ENCODE measurements around the gene BCLAF1.
A peak's percentile ranks its signal among the peaks of the same experiment; 100 is the strongest.

Gene BCLAF1, protein sequence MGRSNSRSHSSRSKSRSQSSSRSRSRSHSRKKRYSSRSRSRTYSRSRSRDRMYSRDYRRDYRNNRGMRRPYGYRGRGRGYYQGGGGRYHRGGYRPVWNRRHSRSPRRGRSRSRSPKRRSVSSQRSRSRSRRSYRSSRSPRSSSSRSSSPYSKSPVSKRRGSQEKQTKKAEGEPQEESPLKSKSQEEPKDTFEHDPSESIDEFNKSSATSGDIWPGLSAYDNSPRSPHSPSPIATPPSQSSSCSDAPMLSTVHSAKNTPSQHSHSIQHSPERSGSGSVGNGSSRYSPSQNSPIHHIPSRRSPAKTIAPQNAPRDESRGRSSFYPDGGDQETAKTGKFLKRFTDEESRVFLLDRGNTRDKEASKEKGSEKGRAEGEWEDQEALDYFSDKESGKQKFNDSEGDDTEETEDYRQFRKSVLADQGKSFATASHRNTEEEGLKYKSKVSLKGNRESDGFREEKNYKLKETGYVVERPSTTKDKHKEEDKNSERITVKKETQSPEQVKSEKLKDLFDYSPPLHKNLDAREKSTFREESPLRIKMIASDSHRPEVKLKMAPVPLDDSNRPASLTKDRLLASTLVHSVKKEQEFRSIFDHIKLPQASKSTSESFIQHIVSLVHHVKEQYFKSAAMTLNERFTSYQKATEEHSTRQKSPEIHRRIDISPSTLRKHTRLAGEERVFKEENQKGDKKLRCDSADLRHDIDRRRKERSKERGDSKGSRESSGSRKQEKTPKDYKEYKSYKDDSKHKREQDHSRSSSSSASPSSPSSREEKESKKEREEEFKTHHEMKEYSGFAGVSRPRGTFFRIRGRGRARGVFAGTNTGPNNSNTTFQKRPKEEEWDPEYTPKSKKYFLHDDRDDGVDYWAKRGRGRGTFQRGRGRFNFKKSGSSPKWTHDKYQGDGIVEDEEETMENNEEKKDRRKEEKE

DNA sequence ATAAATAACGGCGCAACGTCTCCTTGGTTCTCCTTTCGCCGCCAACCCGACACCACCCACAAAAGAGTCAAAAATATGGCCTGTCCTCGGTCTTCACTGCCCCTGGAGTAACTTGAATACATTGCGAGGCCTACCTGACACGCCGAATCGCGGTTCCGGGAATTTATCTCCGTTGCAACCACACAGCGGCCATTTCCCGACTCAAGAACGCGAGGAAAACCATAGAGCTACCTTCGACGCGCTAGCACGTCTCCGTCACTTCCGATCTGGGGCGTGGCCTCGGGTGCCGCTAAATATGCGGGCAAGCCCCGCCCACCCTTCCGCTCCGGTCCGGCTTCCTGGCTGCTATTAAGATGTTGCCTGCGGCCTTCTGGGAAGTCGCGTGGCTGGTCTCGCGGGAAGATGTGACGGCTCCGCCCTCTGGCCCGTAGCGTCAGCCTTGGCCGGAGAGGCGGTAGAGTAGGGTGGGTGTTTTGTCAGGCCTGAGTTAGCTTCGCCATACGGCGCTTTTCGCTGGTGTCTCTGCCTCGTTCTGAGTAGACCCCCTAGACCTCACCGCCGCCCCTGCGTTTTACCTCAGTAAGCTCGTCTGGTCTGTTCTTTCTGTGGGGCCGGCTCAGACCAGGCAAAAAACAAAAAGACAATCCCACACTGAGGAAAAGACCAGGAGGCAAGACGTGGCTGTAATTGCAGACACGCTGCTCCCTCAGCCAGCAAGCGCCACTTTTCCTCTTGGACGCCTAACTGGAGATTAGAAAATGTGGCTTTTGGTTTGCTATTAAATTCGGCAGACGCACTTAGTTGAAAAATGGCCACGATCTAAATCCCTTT is at the start of gene BCLAF1:
TSS of gene BCLAF1 (minus strand) at position 268 of the 831 bp plus-strand sequence. CDS start 9,980 bp downstream, outside the sequence.
- Mint-ChIP-seq H3K36me3 (ENCODE audit: low read depth) (peaks cover 25% of the 10 kb centered on the region), H3K27me3 (ENCODE audit: low read depth) (no peaks in the 10 kb centered on the region), H3K9me3 (no peaks in the 10 kb centered on the region), H3K4me3 (peak within 1 kb of the TSS; percentile 99), H3K4me1 (ENCODE audit: low read depth) (peaks cover 38% of the 10 kb centered on the region), H3K27ac (peak within 1 kb of the TSS; percentile 100)

DNA sequence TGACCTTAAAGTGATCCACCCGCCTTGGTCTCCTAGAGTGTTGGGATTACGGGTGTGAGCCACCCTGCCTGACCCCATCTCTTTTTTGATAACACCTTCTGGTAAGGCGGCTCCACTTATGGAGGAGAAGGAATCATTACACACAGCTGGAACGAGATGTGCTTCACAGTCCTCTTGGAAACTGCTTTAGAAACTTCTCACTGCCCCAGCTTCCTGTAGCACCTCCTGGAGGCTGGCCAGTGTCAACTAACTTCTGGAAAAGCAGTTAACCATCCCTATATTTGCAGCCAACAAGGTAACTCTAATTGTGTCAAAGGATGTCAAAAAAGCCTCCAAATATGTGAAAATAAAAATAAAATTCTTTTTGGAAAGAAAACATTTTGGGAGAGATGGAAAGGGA is 48.8 kb upstream of the BCLAF1 start:
- no peaks in the 10 kb centered on the region for H3K4me1 Mint-ChIP-seq (ENCODE audit: low read depth)
- no peak overlapping the region for H3K4me3 Mint-ChIP-seq
- H3K9me3 Mint-ChIP-seq: no peaks in the 10 kb centered on the region
- H3K27me3 Mint-ChIP-seq (ENCODE audit: low read depth): peaks cover 7% of the 10 kb centered on the region
- H3K36me3 Mint-ChIP-seq (ENCODE audit: low read depth): no peaks in the 10 kb centered on the region
- no peak overlapping the region for H3K27ac Mint-ChIP-seq

DNA sequence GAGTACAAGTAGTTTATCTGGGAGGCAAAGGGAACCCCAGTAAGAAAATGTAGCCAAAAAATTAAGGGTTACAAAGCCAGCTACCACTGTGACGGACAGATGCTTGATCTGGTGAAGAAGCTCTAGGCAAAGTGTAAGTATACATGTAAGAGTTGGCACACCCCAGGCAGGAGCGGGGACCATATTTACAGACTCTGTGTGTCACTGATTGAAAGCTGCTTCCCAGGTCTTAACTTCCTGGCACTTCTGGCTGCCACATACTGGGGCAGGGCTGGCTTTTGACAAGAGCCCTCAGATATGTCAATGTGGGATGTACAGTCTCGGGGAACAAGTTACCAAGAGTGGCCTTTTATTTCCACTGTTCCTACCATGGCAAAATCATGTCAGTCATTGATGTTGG is 48.0 kb upstream of the BCLAF1 start:
- H3K27me3 Mint-ChIP-seq (ENCODE audit: low read depth): peaks cover 7% of the 10 kb centered on the region
- no peaks in the 10 kb centered on the region for H3K36me3 Mint-ChIP-seq (ENCODE audit: low read depth)
- no peak overlapping the region for H3K27ac Mint-ChIP-seq
- no peak overlapping the region for H3K4me3 Mint-ChIP-seq
- no peaks in the 10 kb centered on the region for H3K9me3 Mint-ChIP-seq
- H3K4me1 Mint-ChIP-seq (ENCODE audit: low read depth): no peaks in the 10 kb centered on the region

DNA sequence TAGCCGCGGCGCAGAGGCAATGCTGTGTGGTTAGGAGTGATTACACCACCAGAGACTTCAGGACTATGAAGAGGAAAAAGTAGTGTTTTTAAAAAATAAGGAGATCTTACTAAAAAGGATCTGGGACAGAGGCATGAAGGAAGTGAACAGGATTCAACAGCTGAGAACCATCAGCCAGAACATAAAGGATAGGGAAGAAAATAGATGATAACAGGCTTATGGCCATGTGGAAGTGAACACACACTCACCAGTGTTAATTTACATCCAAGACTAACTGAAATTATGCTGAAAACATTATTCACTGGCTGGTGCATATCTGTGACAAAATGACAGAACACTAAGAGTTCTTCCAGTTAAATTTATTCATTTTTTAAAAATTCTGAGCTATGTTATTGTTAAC is 47.5 kb upstream of the BCLAF1 start:
- H3K27me3 Mint-ChIP-seq (ENCODE audit: low read depth): peaks cover 7% of the 10 kb centered on the region
- H3K9me3 Mint-ChIP-seq: no peaks in the 10 kb centered on the region
- no peak overlapping the region for H3K4me3 Mint-ChIP-seq
- H3K4me1 Mint-ChIP-seq (ENCODE audit: low read depth): no peaks in the 10 kb centered on the region
- no peak overlapping the region for H3K27ac Mint-ChIP-seq
- H3K36me3 Mint-ChIP-seq (ENCODE audit: low read depth): no peaks in the 10 kb centered on the region

DNA sequence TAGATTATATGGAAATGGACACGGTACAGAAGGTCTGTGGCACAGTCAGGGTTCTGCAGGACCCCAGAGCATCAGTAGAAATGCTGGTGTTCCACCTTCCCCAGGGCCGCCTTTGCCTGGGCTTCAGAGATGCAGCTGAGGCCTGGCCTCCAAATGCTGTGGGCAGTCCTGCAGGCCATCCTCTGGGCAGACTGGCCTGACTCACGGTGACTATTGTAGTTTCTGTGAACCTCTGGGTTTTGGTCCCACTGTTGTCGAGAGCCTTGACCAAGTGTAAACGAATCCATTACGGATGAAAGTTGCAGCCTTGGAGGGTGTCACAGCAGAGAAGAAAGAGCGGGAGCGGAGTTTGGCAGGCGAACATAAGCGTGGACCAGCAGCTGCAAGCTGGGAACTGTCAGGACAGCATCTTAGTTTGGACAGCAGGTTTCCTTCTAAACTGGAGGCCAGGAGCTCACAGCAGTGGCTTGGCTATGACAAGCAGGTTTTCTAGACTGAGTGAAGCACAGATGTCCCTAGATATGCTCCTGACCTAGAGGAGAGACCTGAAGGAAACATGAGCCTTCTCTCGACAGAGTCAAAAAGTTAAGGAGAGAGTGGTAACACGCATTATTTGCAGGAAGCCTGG is 46.2 kb upstream of the BCLAF1 start:
- H3K27me3 Mint-ChIP-seq (ENCODE audit: low read depth): peaks cover 3% of the 10 kb centered on the region
- no peaks in the 10 kb centered on the region for H3K36me3 Mint-ChIP-seq (ENCODE audit: low read depth)
- H3K4me3 Mint-ChIP-seq: no peak overlapping the region
- H3K9me3 Mint-ChIP-seq: no peaks in the 10 kb centered on the region
- H3K4me1 Mint-ChIP-seq (ENCODE audit: low read depth): no peaks in the 10 kb centered on the region
- no peak overlapping the region for H3K27ac Mint-ChIP-seq

DNA sequence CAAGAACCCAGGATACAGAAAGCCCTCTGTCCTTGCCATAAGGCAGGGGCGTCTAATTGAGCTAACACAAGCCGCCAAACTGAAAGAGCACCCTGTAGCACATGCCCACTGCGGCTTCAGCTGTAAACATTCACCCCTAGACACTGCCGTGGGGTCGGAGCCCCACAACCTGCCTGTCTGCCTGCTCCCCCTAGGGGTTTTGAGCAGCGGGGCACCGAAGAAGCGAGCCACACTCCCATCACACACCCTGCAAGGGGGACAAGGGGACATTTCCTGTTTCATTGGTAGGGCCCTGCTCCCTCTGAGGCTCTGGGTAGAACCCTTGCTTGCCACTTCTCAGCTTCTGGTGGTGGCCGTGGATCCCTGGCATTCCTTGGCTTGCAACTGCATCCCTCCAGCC is 45.2 kb upstream of the BCLAF1 start:
- no peaks in the 10 kb centered on the region for H3K36me3 Mint-ChIP-seq (ENCODE audit: low read depth)

DNA sequence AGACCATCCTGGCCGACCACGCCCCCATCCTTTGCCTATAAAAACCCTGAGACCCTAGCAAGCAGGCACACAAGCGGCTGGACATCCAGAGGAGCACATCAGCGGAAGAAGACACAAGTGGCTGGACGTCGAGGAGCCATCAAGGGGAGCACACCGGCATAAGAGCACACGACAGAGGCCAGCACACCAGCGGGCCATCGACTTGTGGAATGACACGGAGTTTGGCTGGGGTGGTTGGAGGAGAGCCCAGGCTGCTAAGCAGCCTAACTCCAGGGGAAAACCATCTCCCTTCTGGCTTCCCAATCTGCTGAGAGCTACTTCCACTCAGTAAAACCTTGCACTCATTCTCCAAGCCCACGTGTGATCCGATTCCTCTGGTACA is 44.8 kb upstream of the BCLAF1 start:
- no peak overlapping the region for H3K27ac Mint-ChIP-seq
- no peaks in the 10 kb centered on the region for H3K9me3 Mint-ChIP-seq
- H3K36me3 Mint-ChIP-seq (ENCODE audit: low read depth): no peaks in the 10 kb centered on the region
- no peaks in the 10 kb centered on the region for H3K4me1 Mint-ChIP-seq (ENCODE audit: low read depth)
- H3K4me3 Mint-ChIP-seq: no peak overlapping the region
- H3K27me3 Mint-ChIP-seq (ENCODE audit: low read depth): peaks cover 3% of the 10 kb centered on the region

More for the DNA sequence above, 45.2 kb upstream of the BCLAF1 start:
- Mint-ChIP-seq H3K27me3 (ENCODE audit: low read depth) (peaks cover 3% of the 10 kb centered on the region), H3K4me1 (ENCODE audit: low read depth) (no peaks in the 10 kb centered on the region), H3K9me3 (no peaks in the 10 kb centered on the region), H3K4me3 (no peak overlapping the region), H3K27ac (no peak overlapping the region)

DNA sequence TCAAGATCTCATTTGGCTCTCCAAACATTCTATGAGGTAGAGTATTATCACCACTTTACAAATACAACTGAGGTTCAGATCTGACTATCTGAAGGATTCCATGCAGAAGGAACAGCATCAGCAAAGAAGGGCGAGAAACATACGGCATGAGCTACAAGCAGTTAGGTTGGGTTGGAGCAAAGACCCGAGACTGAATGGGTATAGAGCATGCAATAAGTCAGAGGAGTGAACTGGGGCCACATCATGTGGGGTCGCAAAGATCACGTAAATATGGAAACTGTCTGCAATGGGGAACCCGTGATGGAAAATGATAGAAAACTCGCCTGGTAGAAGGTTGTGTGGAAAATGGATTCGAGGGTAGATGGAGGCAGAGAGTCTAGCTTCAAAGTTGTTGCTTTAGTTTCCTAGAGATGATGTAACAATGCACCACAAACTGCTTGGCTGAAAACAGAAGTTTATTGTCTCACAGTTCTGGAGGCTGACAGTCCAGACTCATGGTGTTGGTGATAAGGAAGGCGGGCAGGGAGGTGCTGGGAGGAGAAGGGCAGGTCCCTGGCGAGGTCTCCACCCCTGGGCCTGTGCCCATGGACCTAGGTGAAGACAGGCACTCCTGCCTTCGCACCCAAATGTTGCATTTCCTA is 44.3 kb upstream of the BCLAF1 start:
- Mint-ChIP-seq H3K9me3 (no peaks in the 10 kb centered on the region), H3K27me3 (ENCODE audit: low read depth) (peaks cover 3% of the 10 kb centered on the region), H3K4me3 (no peak overlapping the region), H3K27ac (no peak overlapping the region), H3K36me3 (ENCODE audit: low read depth) (no peaks in the 10 kb centered on the region), H3K4me1 (ENCODE audit: low read depth) (no peaks in the 10 kb centered on the region)

DNA sequence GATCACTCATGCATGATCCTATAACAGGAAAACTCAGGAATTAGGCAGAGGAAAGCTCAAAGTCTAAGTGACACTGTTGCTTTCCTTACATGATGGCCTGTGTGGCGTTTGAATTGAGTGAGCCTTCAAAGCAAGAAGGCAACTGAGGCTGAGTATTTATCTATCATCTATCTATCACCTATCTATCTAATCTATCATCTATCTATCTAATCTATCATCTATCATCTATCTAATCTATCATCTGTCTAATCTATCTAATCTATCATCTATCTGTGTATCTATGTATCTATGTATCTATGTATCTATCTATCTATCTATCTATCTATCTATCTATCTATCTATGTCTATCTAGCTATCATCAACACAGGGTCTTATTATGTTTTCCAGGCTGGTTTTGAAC is 41.8 kb upstream of the BCLAF1 start:
- Mint-ChIP-seq H3K27me3 (ENCODE audit: low read depth) (no peaks in the 10 kb centered on the region), H3K27ac (no peak overlapping the region), H3K4me3 (no peak overlapping the region), H3K4me1 (ENCODE audit: low read depth) (no peaks in the 10 kb centered on the region), H3K36me3 (ENCODE audit: low read depth) (no peaks in the 10 kb centered on the region), H3K9me3 (no peaks in the 10 kb centered on the region)

DNA sequence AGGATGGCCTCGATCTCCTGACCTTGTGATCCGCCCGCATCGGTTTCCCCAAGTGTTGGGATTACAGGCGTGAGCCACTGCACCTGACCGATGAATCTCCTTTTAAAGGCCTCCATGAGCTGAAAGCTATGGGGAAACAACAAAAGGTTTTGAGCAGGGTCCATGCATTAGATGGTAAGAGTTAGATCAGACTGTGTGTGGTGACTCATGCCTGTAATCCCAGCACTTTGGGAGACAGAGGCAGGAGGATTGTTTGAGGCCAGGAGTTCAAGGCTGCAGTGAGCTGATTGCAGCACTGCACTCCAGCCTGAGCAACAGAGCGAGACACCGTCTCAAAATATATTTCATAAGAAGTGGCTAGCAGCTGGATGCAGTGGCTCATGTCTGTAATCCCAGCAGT is 41.0 kb upstream of the BCLAF1 start:
- Mint-ChIP-seq H3K9me3 (no peaks in the 10 kb centered on the region), H3K4me3 (no peak overlapping the region), H3K36me3 (ENCODE audit: low read depth) (no peaks in the 10 kb centered on the region), H3K27ac (no peak overlapping the region), H3K4me1 (ENCODE audit: low read depth) (no peaks in the 10 kb centered on the region), H3K27me3 (ENCODE audit: low read depth) (no peaks in the 10 kb centered on the region)

DNA sequence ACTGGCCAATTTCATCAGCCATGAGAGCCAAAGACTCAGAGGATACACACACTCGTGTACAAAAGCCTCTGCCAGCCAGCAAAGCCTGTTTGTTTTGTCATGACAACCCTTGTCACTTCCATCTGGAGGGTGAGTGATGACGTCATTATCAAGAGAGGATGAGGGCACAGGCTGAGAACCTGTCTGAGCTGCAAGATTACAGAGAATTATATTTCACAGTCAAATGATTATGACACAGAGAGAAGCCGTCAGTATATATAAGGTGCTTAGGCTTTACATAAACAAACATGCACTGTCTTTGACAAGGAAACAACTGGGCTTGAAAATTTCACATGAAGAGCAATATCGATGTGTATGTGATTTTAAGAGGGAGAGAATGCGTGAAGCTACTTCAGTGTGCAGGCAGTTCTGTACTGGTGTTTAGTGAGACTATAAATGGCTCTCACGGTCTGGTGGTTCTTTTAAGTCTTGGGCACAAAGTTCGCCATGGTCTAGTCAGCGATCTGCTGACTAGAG is 36.5 kb upstream of the BCLAF1 start:
- Mint-ChIP-seq H3K9me3 (no peaks in the 10 kb centered on the region), H3K27me3 (ENCODE audit: low read depth) (peaks cover 5% of the 10 kb centered on the region)

DNA sequence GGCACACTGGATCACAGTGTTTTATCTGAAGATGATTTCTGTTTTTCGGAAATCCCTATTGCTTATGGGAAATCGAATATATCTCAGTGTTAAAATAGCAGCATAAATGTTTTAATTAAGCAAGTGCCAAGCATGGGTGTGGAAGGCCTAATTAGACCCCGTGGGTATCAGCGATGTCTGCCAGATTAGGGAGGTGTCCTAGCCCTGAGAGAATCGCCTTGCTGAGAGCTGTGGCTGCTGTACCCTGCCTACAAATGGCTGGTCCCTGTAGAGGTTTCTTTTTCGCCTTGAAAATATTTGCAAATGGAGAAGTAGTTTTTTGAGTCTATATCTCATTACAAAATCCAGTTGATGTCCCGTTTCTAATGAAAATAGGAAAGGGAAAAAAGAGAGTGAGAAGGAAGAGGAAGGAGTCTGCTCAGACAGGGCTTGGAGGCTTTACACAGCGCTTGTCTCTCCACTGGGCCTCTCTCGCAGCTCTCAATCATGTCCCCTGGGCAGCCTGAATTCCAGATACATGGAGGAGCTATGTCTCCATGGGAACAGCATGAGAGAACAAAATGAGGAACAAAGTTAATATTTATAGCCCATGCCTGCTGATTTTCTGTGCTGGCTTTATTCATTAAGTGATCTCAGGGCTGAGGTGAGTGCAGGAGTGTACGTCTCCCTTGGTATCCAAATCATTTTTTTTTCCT is 35.2 kb upstream of the BCLAF1 start:
- H3K4me3 Mint-ChIP-seq: no peak overlapping the region
- no peak overlapping the region for H3K27ac Mint-ChIP-seq
- no peaks in the 10 kb centered on the region for H3K36me3 Mint-ChIP-seq (ENCODE audit: low read depth)
- H3K27me3 Mint-ChIP-seq (ENCODE audit: low read depth): peaks cover 10% of the 10 kb centered on the region
- H3K9me3 Mint-ChIP-seq: no peaks in the 10 kb centered on the region
- no peaks in the 10 kb centered on the region for H3K4me1 Mint-ChIP-seq (ENCODE audit: low read depth)

More for the DNA sequence above, 36.5 kb upstream of the BCLAF1 start:
- H3K4me3 Mint-ChIP-seq: no peak overlapping the region
- no peaks in the 10 kb centered on the region for H3K36me3 Mint-ChIP-seq (ENCODE audit: low read depth)
- H3K27ac Mint-ChIP-seq: no peak overlapping the region
- H3K4me1 Mint-ChIP-seq (ENCODE audit: low read depth): no peaks in the 10 kb centered on the region

All from T-helper 1 cell treated with Interleukin-12 subunit alpha and Interleukin-12 subunit beta and Interleukin-4 antibody, amounts not matched to agents 30 μg/mL and 1 μg/mL, for 36 hours (primary cell).